ENCODE data around the gene STAC3. TPM values are rescaled to one million over a fixed set of nuclear protein-coding genes. Genes with fewer than 3 reads are reported as not detected.

Gene STAC3
- total RNA-seq, 1 donor from 2014 or later, result 0.74 TPM

GRCh38 chr12:57212701-57213057, 38.3 kb downstream of the STAC3 start:
- Histone ChIP-seq H3K27ac (peak overlapping the region; percentile 40), H3K36me3 (peaks cover 0 to 44% of the 10 kb centered on the region in 2 donors), H3K27me3 (no peaks in the 10 kb centered on the region), H3K4me1 (peaks cover 35% of the 10 kb centered on the region), H3K9me3 (no peaks in the 10 kb centered on the region), H3K4me3 (no peak overlapping the region)
- intact Hi-C loops (cut with DNase I), result no loop called here
- DNase-seq (ENCODE audit: extremely low spot score in 2 of 2), result no peak
- no peak for TF ChIP-seq POLR2A (IDR thresholded peaks at IDR 0.05)
- no peak for TF ChIP-seq CTCF (IDR thresholded peaks at IDR 0.05)
- no peak for TF ChIP-seq POLR2AphosphoS5 (IDR thresholded peaks at IDR 0.05; ENCODE audit: insufficient read depth in 1 of 2, low read depth in 1 of 2)

GRCh38 chr12:57211791-57212700, 38.9 kb downstream of the STAC3 start:
- Histone ChIP-seq H3K27ac (no peak overlapping the region), H3K4me3 (no peak overlapping the region), H3K4me1 (peaks cover 29% of the 10 kb centered on the region), H3K27me3 (no peaks in the 10 kb centered on the region), H3K36me3 (peaks cover 0 to 48% of the 10 kb centered on the region in 2 donors), H3K9me3 (no peaks in the 10 kb centered on the region)
- TF ChIP-seq CTCF (IDR thresholded peaks at IDR 0.05), result no peak
- no peak for TF ChIP-seq POLR2AphosphoS5 (IDR thresholded peaks at IDR 0.05; ENCODE audit: insufficient read depth in 1 of 2, low read depth in 1 of 2)
- TF ChIP-seq POLR2A (IDR thresholded peaks at IDR 0.05), result no peak
- DNase-seq (ENCODE audit: extremely low spot score in 2 of 2), result no peak
- intact Hi-C loops (cut with DNase I), result no loop called here

GRCh38 chr12:57210926-57211692, 39.9 kb downstream of the STAC3 start:
- intact Hi-C loops (cut with DNase I), result no loop called here
- DNase-seq (ENCODE audit: extremely low spot score in 2 of 2), result no peak
- Histone ChIP-seq H3K9me3 (no peaks in the 10 kb centered on the region), H3K27me3 (no peaks in the 10 kb centered on the region), H3K27ac (no peak overlapping the region), H3K4me1 (peaks cover 22% of the 10 kb centered on the region), H3K4me3 (no peak overlapping the region), H3K36me3 (peaks cover 4 to 57% of the 10 kb centered on the region in 2 donors)
- TF ChIP-seq POLR2A (IDR thresholded peaks at IDR 0.05) (no peak), POLR2AphosphoS5 (IDR thresholded peaks at IDR 0.05; ENCODE audit: insufficient read depth in 1 of 2, low read depth in 1 of 2) (no peak), CTCF (IDR thresholded peaks at IDR 0.05) (no peak)

- intact Hi-C loops (cut with DNase I), result no loop called here
- no peak for TF ChIP-seq CTCF (IDR thresholded peaks at IDR 0.05)
- no peak for TF ChIP-seq POLR2AphosphoS5 (IDR thresholded peaks at IDR 0.05; ENCODE audit: insufficient read depth in 1 of 2, low read depth in 1 of 2)
- no peak for TF ChIP-seq POLR2A (IDR thresholded peaks at IDR 0.05)
- H3K4me1 ChIP-seq, result peaks cover 16% of the 10 kb centered on the region
- no peaks in the 10 kb centered on the region for H3K9me3 ChIP-seq
- no peak overlapping the region for H3K4me3 ChIP-seq
- no peaks in the 10 kb centered on the region for H3K27me3 ChIP-seq
- H3K36me3 ChIP-seq, result peaks cover 4 to 64% of the 10 kb centered on the region in 2 donors
- DNase-seq (ENCODE audit: extremely low spot score in 2 of 2), result no peak
- H3K27ac ChIP-seq, result no peak overlapping the region
These were observed 40.5 kb downstream of the STAC3 start for GRCh38 chr12:57210461-57210860.
